Pancreas (tissue), 10 donors: ENCODE data around the gene SEMA5A. TPM values are rescaled to one million over a fixed set of nuclear protein-coding genes. Genes with fewer than 3 reads are reported as not detected.

Experiments
- ATAC-seq, 4 donors: fragments of 200-7000 bp; cut with Tn5 transposase; one replicate each; pipeline versions ENCODE4 v1.8.0 to v1.9.1; 2020; ENCODE audit warnings: mild to moderate bottlenecking in 4 of 4, moderate library complexity in 4 of 4
- DNase-seq, 6 donors: peaks; one replicate each; pipeline ENCODE4 v3.0.0-alpha.2; 2020
- FAIRE-seq: peaks from 2 replicates; lab custom pipeline; 2012; peaks lifted over from hg19 to GRCh38; lab: Jason Lieb, UNC
- H3K27ac ChIP-seq, 4 donors: fragments of 200-600 bp; sonication (generic); 1 replicate in 3 of 4; 2 replicates in 1 of 4; pipeline versions ENCODE4 v1.5.0 to v1.8.0; 2020
- H3K27me3 ChIP-seq, 4 donors: fragments of 200-600 bp; one replicate each; pipeline ENCODE4 v1.8.0; 2021
- H3K36me3 ChIP-seq, 3 donors: fragments of 200-600 bp; sonication (generic) in 1 of 3; one replicate each; pipeline versions ENCODE4 v1.5.0 to v1.8.0; 2020 to 2021
- H3K4me1 ChIP-seq, 3 donors: fragments of 200-600 bp; one replicate each; pipeline ENCODE4 v1.8.0; 2021
- H3K4me3 ChIP-seq, 4 donors: fragments of 200-600 bp; sonication (generic) in 2 of 4; one replicate each; pipeline versions ENCODE4 v1.5.0 to v1.8.0; 2020 to 2021
- H3K9me3 ChIP-seq, 4 donors: fragments of 200-600 bp; one replicate each; pipeline ENCODE4 v1.8.0; 2021
- WGBS, 2 donors: extraction: QIAGEN DNeasy Blood & Tissue Kit; methylation state at CpG; one replicate each; pipeline ENCODE4 v1.1.7; 2013; 5-methylcytosine and 5-hydroxymethylcytosine counted together
- intact Hi-C, 3 donors: fragments of 100-400 bp; cut with DNase I; formaldehyde crosslinking; loops; one replicate each; pipeline versions ENCODE4 v1.11.1 to v1.14.2; 2022
- polyA plus RNA-seq, 2 donors: library from polyadenylated mRNA; stranded (reverse); fragments of 200-250 nt; gene quantifications; one replicate each; pipeline ENCODE4 v1.2.3, GENCODE V29; 2013
- total RNA-seq, 6 donors: library from RNA; stranded (reverse); fragmentation: NEBNext Ultra II Directional in 4 of 6; extraction: Animal tissue kit (Norgen Biotek cat#: 25700) in 4 of 6; gene quantifications; one replicate each; pipeline versions ENCODE4 v1.2.1 to v1.2.4, GENCODE V29; 2021 to 2023
- TF ChIP-seq, protein P1 (sequence below), 4 donors: fragments of 200-600 bp; sonication (generic) in 3 of 4; IDR thresholded peaks; one replicate each; pipeline versions ENCODE4 v1.5.0 to v1.8.0; 2021; ENCODE audit warnings: antibody characterized with exemption in 4 of 4
- donor health status: healthy with polysubstance abuse.
- donor health status: DM: no; HTN: no; CAD: no; lungs with moderate emphysema.
- donor health status: DM: no; HTN: no; CAD: no.
- donor health status: control.
- donor health status: control.
- donor health status: Bipolar disorder and iron deficiency.
- donor health status: DM: yes; HTN: yes; CAD: no.
- donor health status: DM: no; HTN: no; CAD: no.
- donor health status: DM: no; HTN: no; CAD: no.
- donor health status: DM: yes; HTN: yes; CAD: no.

SEMA5A gene
- total and polyA plus RNA-seq, 8 donors, result 0.91 to 14.0 (median 6.4) TPM

DNA sequence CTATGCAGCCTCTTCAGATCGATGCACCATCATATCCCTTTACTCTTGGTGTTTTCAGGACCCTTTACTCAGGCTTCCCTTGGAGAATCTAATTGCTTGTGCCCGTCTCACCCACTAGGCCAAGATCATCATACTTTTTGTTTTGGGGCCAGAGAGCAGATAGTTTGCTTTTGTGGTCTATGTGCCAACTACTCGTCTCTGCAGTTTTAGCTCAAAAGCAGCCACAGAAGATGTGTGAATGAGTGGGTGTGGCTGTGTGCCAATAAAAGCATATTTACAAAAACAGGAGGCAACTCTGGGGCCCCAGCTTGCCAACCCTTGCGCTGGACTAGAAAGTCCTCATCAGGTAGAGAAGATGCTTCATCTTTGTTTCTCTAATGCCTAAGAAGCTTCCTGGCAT lies 216.8 kb downstream of the SEMA5A start:
- TF ChIP-seq, protein P1, sequence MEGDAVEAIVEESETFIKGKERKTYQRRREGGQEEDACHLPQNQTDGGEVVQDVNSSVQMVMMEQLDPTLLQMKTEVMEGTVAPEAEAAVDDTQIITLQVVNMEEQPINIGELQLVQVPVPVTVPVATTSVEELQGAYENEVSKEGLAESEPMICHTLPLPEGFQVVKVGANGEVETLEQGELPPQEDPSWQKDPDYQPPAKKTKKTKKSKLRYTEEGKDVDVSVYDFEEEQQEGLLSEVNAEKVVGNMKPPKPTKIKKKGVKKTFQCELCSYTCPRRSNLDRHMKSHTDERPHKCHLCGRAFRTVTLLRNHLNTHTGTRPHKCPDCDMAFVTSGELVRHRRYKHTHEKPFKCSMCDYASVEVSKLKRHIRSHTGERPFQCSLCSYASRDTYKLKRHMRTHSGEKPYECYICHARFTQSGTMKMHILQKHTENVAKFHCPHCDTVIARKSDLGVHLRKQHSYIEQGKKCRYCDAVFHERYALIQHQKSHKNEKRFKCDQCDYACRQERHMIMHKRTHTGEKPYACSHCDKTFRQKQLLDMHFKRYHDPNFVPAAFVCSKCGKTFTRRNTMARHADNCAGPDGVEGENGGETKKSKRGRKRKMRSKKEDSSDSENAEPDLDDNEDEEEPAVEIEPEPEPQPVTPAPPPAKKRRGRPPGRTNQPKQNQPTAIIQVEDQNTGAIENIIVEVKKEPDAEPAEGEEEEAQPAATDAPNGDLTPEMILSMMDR (IDR thresholded peaks at IDR 0.05), result no peak
- FAIRE-seq, result no peak
- no peaks in the 10 kb centered on the region for H3K9me3 ChIP-seq
- H3K27ac ChIP-seq, result no peak overlapping the region
- DNase-seq, result no peak
- no peaks in the 10 kb centered on the region for H3K36me3 ChIP-seq
- no peak overlapping the region for H3K4me3 ChIP-seq
- ATAC-seq, result no peak
- no peaks in the 10 kb centered on the region for H3K27me3 ChIP-seq
- intact Hi-C loops, result no loop called here
- 61 to 65% methylated on average over 4 of the region's 4 CpGs for WGBS, 2 donors
- no peaks in the 10 kb centered on the region for H3K4me1 ChIP-seq

DNA sequence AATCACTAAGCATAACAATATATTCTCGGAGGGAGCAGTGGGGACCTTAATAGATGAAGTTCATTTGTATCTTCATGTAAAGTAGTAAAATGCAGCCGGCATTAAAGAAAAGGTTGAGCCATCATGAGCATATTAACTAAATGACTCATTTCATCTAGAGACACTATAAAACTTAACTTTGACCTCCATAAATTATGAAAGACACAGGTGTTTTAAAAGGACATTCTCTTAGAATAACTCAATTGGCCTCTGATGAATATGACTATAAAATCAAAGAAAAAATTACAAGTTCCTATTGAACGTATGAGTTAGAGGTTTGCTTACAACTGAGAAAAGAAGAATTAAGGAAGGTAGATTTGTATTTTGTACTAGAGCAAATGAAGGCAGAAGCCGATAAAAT lies 220.3 kb downstream of the SEMA5A start:
- Histone ChIP-seq H3K4me1 (no peaks in the 10 kb centered on the region), H3K4me3 (no peak overlapping the region), H3K27ac (no peak overlapping the region), H3K36me3 (no peaks in the 10 kb centered on the region), H3K9me3 (no peaks in the 10 kb centered on the region), H3K27me3 (no peaks in the 10 kb centered on the region)
- ATAC-seq (no peak), DNase-seq (no peak), FAIRE-seq (no peak)
- intact Hi-C loops, result no loop called here
- TF ChIP-seq, protein P1 (IDR thresholded peaks at IDR 0.05), result no peak
- 96% methylated on average over 4 of the region's 4 CpGs for WGBS, 2 donors

DNA sequence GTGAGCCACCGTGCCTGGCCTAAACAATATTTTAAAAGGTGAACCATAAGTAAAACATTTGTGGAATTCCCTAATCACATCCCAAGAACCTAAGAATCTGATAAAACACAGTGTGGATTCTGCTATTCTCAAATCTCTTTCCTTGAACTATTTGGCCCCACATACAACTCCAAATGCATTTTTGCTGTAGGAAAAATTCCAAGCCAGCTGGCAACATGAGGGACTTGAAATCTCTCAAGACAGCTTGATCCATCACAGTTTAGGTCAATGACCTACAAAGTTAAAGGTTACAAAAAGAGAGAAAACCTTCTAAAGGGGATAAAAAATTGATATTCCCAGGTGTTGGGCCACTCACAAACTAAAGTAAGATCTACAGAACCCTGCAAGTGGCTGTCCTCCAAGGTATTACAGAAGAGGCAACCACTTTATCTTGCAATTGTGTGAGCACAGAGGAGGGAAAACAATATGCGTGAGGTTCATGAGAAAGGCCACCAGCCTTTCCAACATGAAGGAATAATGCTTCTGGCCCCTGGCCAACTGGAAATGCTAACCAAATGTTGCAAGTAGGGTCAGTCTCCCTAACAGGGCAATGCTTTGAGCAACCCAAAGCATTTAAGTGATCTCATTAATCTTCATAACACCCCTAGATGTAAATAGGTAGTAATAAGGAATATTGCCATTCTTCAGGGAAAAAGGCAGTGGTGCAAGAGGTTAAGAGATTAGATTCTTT lies 221.4 kb downstream of the SEMA5A start:
- no peak for DNase-seq
- ATAC-seq, result no peak
- 63 to 72% methylated on average over 2 of the region's 2 CpGs for whole genome bisulfite sequencing, 2 donors
- no peak overlapping the region for H3K4me3 ChIP-seq
- FAIRE-seq, result no peak
- no peaks in the 10 kb centered on the region for H3K9me3 ChIP-seq
- TF ChIP-seq, protein P1 (IDR thresholded peaks at IDR 0.05), result no peak
- no peaks in the 10 kb centered on the region for H3K36me3 ChIP-seq
- no peaks in the 10 kb centered on the region for H3K4me1 ChIP-seq
- no peaks in the 10 kb centered on the region for H3K27me3 ChIP-seq
- H3K27ac ChIP-seq, result no peak overlapping the region
- intact Hi-C loops, result no loop called here

DNA sequence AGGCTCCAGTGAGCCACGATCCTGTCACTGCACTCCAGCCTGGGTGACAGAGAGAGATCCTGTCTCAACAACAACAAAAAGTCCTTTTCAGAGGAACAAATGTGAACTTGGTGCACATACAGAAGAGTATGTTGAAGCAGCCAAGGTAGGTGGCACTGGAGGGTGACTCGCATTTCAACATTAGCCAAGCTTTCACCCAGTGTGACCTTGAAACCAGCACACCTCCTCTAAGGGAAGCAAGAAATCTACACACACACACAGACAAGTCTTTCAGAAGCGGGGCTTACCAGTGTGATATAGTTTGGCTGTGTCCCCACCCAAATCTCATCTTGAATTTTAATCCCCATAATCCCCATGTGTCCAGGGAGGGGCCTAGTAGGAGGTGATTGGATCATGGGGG lies 225.2 kb downstream of the SEMA5A start:
- Histone ChIP-seq H3K27me3 (no peaks in the 10 kb centered on the region), H3K4me3 (no peak overlapping the region), H3K4me1 (no peaks in the 10 kb centered on the region), H3K9me3 (no peaks in the 10 kb centered on the region), H3K36me3 (no peaks in the 10 kb centered on the region), H3K27ac (no peak overlapping the region)
- TF ChIP-seq, protein P1 (IDR thresholded peaks at IDR 0.05), result no peak
- DNase-seq, result no peak
- FAIRE-seq, result no peak
- intact Hi-C loops, result no loop called here
- WGBS, 2 donors, result 81 to 88% methylated on average over 3 of the region's 3 CpGs
- ATAC-seq, result peak in 2 of 4 donors; percentile 51 to 75

DNA sequence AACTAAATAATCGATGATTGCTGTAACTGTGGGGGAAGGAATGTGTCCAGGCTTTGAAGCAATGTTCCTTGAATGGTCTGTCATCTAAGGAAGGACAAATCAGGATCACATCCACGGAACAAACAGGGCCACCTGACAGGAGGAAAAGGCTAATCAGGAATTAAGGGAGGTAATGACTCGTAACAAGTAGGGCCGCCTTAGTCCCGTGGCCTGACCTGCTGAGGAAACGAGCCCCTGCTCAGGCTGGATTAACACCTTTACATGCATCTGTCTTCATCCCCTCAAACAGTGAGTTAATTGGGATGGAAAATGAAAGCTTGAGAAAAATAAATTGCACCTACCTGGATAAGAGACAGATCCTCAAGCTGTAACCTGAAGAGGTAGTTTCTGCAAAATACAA lies 227.8 kb downstream of the SEMA5A start:
- H3K27ac ChIP-seq, result no peak overlapping the region
- no peaks in the 10 kb centered on the region for H3K4me1 ChIP-seq
- H3K36me3 ChIP-seq, result no peaks in the 10 kb centered on the region
- TF ChIP-seq, protein P1 (IDR thresholded peaks at IDR 0.05), result no peak
- no peak overlapping the region for H3K4me3 ChIP-seq
- DNase-seq, result no peak
- no peak for ATAC-seq
- intact Hi-C loops, result no loop called here
- 87 to 97% methylated on average over 6 of the region's 6 CpGs for WGBS, 2 donors
- no peak for FAIRE-seq
- H3K9me3 ChIP-seq, result no peaks in the 10 kb centered on the region
- no peaks in the 10 kb centered on the region for H3K27me3 ChIP-seq
